ENCODE measurements around the gene NCS1.

Gene NCS1

DNA sequence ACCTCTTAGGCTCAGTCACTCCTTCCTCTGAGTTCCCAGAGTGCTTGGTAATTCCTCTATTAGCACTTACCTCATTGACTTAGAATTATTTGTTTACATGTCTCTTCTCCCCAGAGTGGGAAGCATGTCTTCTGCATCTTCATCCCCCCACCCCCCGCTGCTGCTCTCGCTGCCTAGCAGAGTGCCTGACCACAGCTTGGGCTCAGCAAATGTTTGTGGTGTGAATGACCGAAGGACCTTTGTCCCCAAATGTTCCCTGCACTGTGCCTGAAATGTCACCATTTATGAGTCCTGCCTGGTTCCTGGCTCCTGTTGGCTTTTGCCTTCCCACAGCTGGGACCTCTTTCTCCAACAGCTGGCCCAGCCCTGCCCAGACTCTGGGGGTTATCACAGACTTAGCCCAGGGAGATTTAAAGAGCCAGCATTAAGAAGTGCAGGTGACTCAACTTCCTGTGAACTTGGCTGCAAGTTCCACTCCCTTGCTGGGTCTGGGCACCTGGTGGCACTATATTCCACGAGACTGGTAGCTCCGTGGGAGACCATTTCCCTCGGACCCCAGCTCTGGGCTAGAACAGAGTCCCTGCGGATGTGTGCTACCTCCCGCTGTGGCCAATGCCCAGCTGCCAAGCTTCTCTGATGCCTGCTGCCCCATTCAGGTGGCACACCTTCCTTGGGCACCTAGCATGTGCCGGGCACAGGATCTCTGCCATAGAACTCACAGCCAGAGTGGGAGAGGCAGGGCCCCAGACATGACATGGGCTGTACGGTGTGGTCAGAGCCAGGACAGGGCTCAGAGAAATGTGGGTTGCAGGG is 91.6 kb downstream of the NCS1 start:
- no peaks in the 10 kb centered on the region for H3K79me2 ChIP-seq (ENCODE audit: low read length)
- no peak overlapping the region for H3K4me3 ChIP-seq (ENCODE audit: low read length)
- peak overlapping the region; percentile 47; the same call in 1 of the 2 replicates for H2AFZ ChIP-seq (ENCODE audit: low read depth, low read length)
- no peaks in the 10 kb centered on the region for H3K36me3 ChIP-seq (replicated peaks; ENCODE audit: low read depth, low read length)
- H3K9ac ChIP-seq (ENCODE audit: low read length): no peak overlapping the region
- H3K27me3 ChIP-seq (ENCODE audit: low read depth, low read length): peaks cover 5% of the 10 kb centered on the region; the same call in 1 of the 2 replicates
- peak overlapping the region; percentile 10 for H3K4me2 ChIP-seq (ENCODE audit: low read length)
- H3K4me1 ChIP-seq (ENCODE audit: low read length): peaks cover 33% of the 10 kb centered on the region
- no peaks in the 10 kb centered on the region for H3K9me3 ChIP-seq (ENCODE audit: insufficient read depth, low read length)
- H3K27ac ChIP-seq (ENCODE audit: low read length): no peak overlapping the region
- no peak for TF ChIP-seq EZH2phosphoT487 (IDR thresholded peaks at IDR 0.05; ENCODE audit: low read depth)
- TF ChIP-seq, protein P1, sequence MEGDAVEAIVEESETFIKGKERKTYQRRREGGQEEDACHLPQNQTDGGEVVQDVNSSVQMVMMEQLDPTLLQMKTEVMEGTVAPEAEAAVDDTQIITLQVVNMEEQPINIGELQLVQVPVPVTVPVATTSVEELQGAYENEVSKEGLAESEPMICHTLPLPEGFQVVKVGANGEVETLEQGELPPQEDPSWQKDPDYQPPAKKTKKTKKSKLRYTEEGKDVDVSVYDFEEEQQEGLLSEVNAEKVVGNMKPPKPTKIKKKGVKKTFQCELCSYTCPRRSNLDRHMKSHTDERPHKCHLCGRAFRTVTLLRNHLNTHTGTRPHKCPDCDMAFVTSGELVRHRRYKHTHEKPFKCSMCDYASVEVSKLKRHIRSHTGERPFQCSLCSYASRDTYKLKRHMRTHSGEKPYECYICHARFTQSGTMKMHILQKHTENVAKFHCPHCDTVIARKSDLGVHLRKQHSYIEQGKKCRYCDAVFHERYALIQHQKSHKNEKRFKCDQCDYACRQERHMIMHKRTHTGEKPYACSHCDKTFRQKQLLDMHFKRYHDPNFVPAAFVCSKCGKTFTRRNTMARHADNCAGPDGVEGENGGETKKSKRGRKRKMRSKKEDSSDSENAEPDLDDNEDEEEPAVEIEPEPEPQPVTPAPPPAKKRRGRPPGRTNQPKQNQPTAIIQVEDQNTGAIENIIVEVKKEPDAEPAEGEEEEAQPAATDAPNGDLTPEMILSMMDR (IDR thresholded peaks at IDR 0.05; ENCODE audit: low read depth, low read length): peak; percentile 55
- H4K20me1 ChIP-seq (ENCODE audit: insufficient read depth, low read length): no peaks in the 10 kb centered on the region

DNA sequence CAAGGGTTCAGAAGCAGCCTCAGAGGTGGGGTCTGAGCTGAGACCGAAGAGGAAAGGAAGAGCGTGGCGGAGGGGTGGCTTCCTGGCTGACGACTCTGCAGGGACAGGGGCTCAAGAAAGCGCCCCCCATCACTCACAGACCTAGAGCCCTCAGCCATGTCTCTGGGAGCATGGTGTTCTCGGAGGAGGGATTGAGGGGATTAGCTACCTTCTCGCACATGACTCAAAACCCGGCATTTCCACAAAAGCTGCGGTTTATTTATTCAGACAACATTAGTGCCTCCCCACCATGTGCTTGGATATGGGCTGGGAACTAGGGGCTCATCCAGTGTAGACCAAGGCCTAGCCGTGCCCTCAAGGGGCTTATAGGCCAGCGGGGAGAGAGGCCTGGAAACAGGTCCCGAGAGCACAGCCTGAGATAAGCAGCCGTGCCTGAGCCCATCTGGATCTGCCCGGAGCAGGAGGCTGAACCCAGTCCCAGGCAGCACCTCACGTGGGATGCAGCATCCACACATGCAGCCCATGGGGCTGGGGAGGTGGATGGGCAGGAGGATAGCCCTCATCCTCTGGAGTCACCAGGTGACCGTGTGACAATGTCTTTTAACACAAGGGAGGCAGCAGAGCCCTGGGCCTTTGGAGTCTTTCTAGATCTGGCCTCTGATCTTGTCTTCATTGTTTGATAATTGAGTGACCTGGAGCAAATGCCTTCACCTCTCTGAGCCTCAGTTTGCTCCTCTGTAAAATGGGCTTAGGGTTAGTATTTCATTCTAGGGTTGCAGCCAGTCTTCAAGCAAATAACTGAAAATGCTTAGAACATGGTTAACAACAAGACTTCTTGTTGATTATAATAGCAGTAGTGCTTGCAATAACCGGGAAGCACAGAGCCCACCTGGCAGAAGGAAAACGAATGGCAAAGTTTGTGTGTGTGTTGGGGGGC is 92.5 kb downstream of the NCS1 start:
- no peaks in the 10 kb centered on the region for H3K36me3 ChIP-seq (replicated peaks; ENCODE audit: low read depth, low read length)
- TF ChIP-seq, protein P1 (IDR thresholded peaks at IDR 0.05; ENCODE audit: low read depth, low read length): no peak
- no peak for TF ChIP-seq EZH2phosphoT487 (IDR thresholded peaks at IDR 0.05; ENCODE audit: low read depth)
- H3K27me3 ChIP-seq (ENCODE audit: low read depth, low read length): peaks cover 5% of the 10 kb centered on the region; the same call in 1 of the 2 replicates
- no peak overlapping the region for H3K9ac ChIP-seq (ENCODE audit: low read length)
- no peak overlapping the region for H3K4me3 ChIP-seq (ENCODE audit: low read length)
- H3K27ac ChIP-seq (ENCODE audit: low read length): no peak overlapping the region
- peaks cover 41% of the 10 kb centered on the region for H3K4me1 ChIP-seq (ENCODE audit: low read length)
- H3K79me2 ChIP-seq (ENCODE audit: low read length): no peaks in the 10 kb centered on the region
- no peak overlapping the region; the same call in 1 of the 2 replicates for H2AFZ ChIP-seq (ENCODE audit: low read depth, low read length)
- H3K4me2 ChIP-seq (ENCODE audit: low read length): no peak overlapping the region
- H3K9me3 ChIP-seq (ENCODE audit: insufficient read depth, low read length): no peaks in the 10 kb centered on the region
- no peaks in the 10 kb centered on the region for H4K20me1 ChIP-seq (ENCODE audit: insufficient read depth, low read length)

DNA sequence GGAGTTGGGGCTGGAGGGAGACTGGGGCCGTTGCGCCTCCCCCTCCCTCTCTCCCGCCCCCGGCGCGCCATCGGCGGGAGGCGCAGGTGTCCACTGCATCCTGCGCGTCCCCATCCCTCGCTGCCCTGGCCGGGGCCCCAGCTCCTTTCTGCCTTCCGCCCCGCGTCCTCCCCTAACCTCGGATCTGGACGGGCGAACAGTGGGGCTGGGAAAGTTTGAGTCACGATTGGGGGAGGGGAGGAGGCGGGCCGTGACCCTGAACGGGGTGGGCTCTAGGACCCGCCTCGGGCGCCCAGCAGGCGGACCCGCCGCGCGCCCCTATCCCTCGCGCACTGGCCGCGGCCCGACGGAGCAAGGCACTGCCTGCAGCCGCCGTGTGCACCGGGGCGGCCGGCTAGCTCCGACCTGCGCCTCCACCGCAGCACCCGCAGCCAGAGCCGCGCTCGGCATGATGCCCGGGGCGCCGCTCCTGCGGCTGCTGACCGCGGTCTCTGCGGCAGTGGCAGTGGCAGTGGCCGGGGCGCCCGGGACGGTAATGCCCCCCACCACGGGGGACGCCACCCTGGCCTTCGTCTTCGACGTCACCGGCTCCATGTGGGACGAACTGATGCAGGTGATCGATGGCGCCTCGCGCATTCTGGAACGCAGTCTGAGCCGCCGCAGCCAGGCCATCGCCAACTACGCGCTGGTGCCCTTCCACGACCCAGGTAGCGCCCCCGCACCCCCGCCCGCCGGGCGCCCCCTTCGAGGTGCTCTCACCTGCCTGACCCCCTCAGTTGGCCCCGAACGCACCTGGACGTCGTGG is 93.4 kb downstream of the NCS1 start, which contains the start of gene HMCN2:
Gene HMCN2, plus strand, starts transcription at position 330 of the 805 bp plus-strand sequence. Its CDS starts 119 bp downstream, at position 449.
- peaks cover 5% of the 10 kb centered on the region; the same call in 1 of the 2 replicates for H3K27me3 ChIP-seq (ENCODE audit: low read depth, low read length)
- no peak within 1 kb of the TSS for H3K4me3 ChIP-seq (ENCODE audit: low read length)
- TF ChIP-seq EZH2phosphoT487 (IDR thresholded peaks at IDR 0.05; ENCODE audit: low read depth): no peak
- TF ChIP-seq, protein P1 (IDR thresholded peaks at IDR 0.05; ENCODE audit: low read depth, low read length): no peak
- no peak within 1 kb of the TSS for H2AFZ ChIP-seq (ENCODE audit: low read depth, low read length)
- H3K36me3 ChIP-seq (replicated peaks; ENCODE audit: low read depth, low read length): no peaks in the 10 kb centered on the region
- H3K9ac ChIP-seq (ENCODE audit: low read length): no peak within 1 kb of the TSS
- H3K79me2 ChIP-seq (ENCODE audit: low read length): no peaks in the 10 kb centered on the region
- H3K27ac ChIP-seq (ENCODE audit: low read length): no peak within 1 kb of the TSS
- H3K9me3 ChIP-seq (ENCODE audit: insufficient read depth, low read length): no peaks in the 10 kb centered on the region
- H3K4me2 ChIP-seq (ENCODE audit: low read length): no peak within 1 kb of the TSS
- H3K4me1 ChIP-seq (ENCODE audit: low read length): peaks cover 51% of the 10 kb centered on the region
- H4K20me1 ChIP-seq (ENCODE audit: insufficient read depth, low read length): no peaks in the 10 kb centered on the region
